CD4-positive, CD25-positive, alpha-beta regulatory T cell (primary cell): ENCODE measurements around the gene LRP4. TPM values are rescaled to one million over a fixed set of nuclear protein-coding genes. Genes with fewer than 3 reads are reported as not detected.
"Not testable (repeated sequence)": the region's sequence is repeated elsewhere in the genome, so short reads cannot be mapped to it uniquely, and the experiment has no call there.

Experiments
- ATAC-seq, 2 donors: fragments of 150-1000 bp; cut with Tn5 transposase; one replicate each; pipeline ENCODE4 v1.10.0; 2021; ENCODE audit warnings: low read depth in 2 of 2, moderate number of reproducible peaks in 2 of 2, moderate library complexity in 1 of 2
- DNase-seq, 3 donors: peaks; one replicate each; pipeline versions ENCODE4 v3.0.0 to v3.0.0-alpha.2; 2012 to 2022; ENCODE audit warnings: mixed read lengths in 1 of 3
- H3K27ac ChIP-seq: one replicate; pipeline ENCODE4 v1.7.0; 2013; ENCODE audit warnings: mild to moderate bottlenecking, low read length; ENCODE audit not compliant: insufficient read depth, poor library complexity, severe bottlenecking
- H3K27me3 ChIP-seq: one replicate; pipeline ENCODE4 v1.7.0; 2013; ENCODE audit warnings: low read length; ENCODE audit not compliant: control insufficient read depth, insufficient read depth
- H3K36me3 ChIP-seq: one replicate; pipeline ENCODE4 v1.7.0; 2013; ENCODE audit warnings: mild to moderate bottlenecking, low read length, moderate library complexity; ENCODE audit not compliant: control insufficient read depth, insufficient read depth
- H3K4me1 ChIP-seq: 2 replicates; pipeline ENCODE4 v1.7.0; 2013; ENCODE audit warnings: mild to moderate bottlenecking, low read length; ENCODE audit not compliant: insufficient read depth, control insufficient read depth, poor library complexity, severe bottlenecking
- H3K4me3 ChIP-seq: one replicate; pipeline ENCODE4 v1.7.0; 2013; ENCODE audit warnings: low read depth, mild to moderate bottlenecking, low read length, moderate library complexity
- H3K9me3 ChIP-seq, 2 experiments: 1 replicate in 1 of 2; 2 replicates in 1 of 2; pipeline ENCODE4 v1.7.0; 2013; ENCODE audit warnings: low read length in 2 of 2, mild to moderate bottlenecking in 1 of 2, moderate library complexity in 1 of 2; ENCODE audit not compliant: control insufficient read depth in 2 of 2
- H3K27ac Mint-ChIP-seq, 3 donors: one replicate each; pipeline ENCODE4 v1.8.0; 2020 to 2022; ENCODE audit warnings: mild to moderate bottlenecking in 3 of 3, mixed read lengths in 3 of 3, moderate library complexity in 2 of 3
- H3K27me3 Mint-ChIP-seq: one replicate; pipeline ENCODE4 v1.8.0; 2022; ENCODE audit warnings: mild to moderate bottlenecking, mixed read lengths
- H3K36me3 Mint-ChIP-seq: one replicate; pipeline ENCODE4 v1.8.0; 2020; ENCODE audit warnings: mixed read lengths
- H3K4me1 Mint-ChIP-seq, 4 donors: one replicate each; pipeline ENCODE4 v1.8.0; 2020 to 2022; ENCODE audit warnings: mixed read lengths in 4 of 4, mild to moderate bottlenecking in 1 of 4
- H3K4me3 Mint-ChIP-seq, 4 donors: one replicate each; pipeline ENCODE4 v1.8.0; 2020 to 2022; ENCODE audit warnings: mild to moderate bottlenecking in 4 of 4, mixed read lengths in 4 of 4, moderate library complexity in 3 of 4
- H3K9me3 Mint-ChIP-seq, 7 donors: one replicate each; pipeline ENCODE4 v1.8.0; 2020 to 2022; ENCODE audit warnings: mixed read lengths in 7 of 7, mild to moderate bottlenecking in 3 of 7, moderate library complexity in 2 of 7
- polyA plus RNA-seq, 4 donors: library from polyadenylated mRNA; unstranded; fragments of 300-500 nt; fragmentation: Illumina TruSeq; gene quantifications; one replicate each; pipeline ENCODE4 v1.2.3, GENCODE V29; 2021
- total RNA-seq: library from RNA; stranded (reverse); gene quantifications from one replicate; pipeline ENCODE4 v1.2.3, GENCODE V29; 2022

LRP4 gene
- total RNA-seq, result 0.05 TPM
- not detected for polyA plus RNA-seq

- peaks cover 71% of the 10 kb centered on the region for H3K27me3 Mint-ChIP-seq
- Histone ChIP-seq H3K4me3 (peak within 1 kb of the TSS; percentile 51), H3K27ac (no peak within 1 kb of the TSS), H3K27me3 (peaks cover 39% of the 10 kb centered on the region), H3K36me3 (no peaks in the 10 kb centered on the region), H3K4me1 (peaks cover 25% of the 10 kb centered on the region), H3K9me3 (no peaks in the 10 kb centered on the region)
- peaks cover 6 to 33% (median 23%) of the 10 kb centered on the region in 4 donors for H3K4me1 Mint-ChIP-seq
- H3K4me3 Mint-ChIP-seq, result peak within 1 kb of the TSS; percentile 25 to 90 (median 78)
- DNase-seq (peak in 2 of 3 donors; percentile 14 to 29), ATAC-seq (peak; percentile 30 to 45)
- peak within 1 kb of the TSS in 1 of 3 donors; percentile 61 for H3K27ac Mint-ChIP-seq
- H3K36me3 Mint-ChIP-seq, result no peaks in the 10 kb centered on the region
- peaks cover 0 to 3% (median 0%) of the 10 kb centered on the region in 7 donors for H3K9me3 Mint-ChIP-seq
Measured at GRCh38 chr11:46918083-46918787, at the start of gene LRP4. TSS of gene LRP4 (minus strand) at chr11:46918550. CDS start at chr11:46918379, 171 bp downstream.

- no peak overlapping the region for H3K4me3 Mint-ChIP-seq
- no peaks in the 10 kb centered on the region for H3K27me3 Mint-ChIP-seq
- ATAC-seq (no peak), DNase-seq (no peak)
- Histone ChIP-seq H3K36me3 (no peaks in the 10 kb centered on the region), H3K27ac (no peak overlapping the region), H3K4me3 (no peak overlapping the region), H3K9me3 (no peaks in the 10 kb centered on the region), H3K4me1 (no peaks in the 10 kb centered on the region), H3K27me3 (no peaks in the 10 kb centered on the region)
- peaks cover 14% of the 10 kb centered on the region for H3K36me3 Mint-ChIP-seq
- H3K4me1 Mint-ChIP-seq, result peaks cover 0 to 3% (median 2%) of the 10 kb centered on the region in 4 donors
- H3K27ac Mint-ChIP-seq, result no peak overlapping the region
- peaks cover 0 to 2% (median 0%) of the 10 kb centered on the region in 7 donors for H3K9me3 Mint-ChIP-seq
Measured at GRCh38 chr11:46967962-46968361, 49.6 kb upstream of the LRP4 start.

- Mint-ChIP-seq H3K9me3 (peaks cover 0 to 2% (median 0%) of the 10 kb centered on the region in 7 donors), H3K36me3 (peaks cover 14% of the 10 kb centered on the region), H3K4me3 (no peak overlapping the region), H3K27me3 (no peaks in the 10 kb centered on the region), H3K27ac (no peak overlapping the region), H3K4me1 (peaks cover 0 to 4% (median 2%) of the 10 kb centered on the region in 4 donors)
- H3K27me3 ChIP-seq, result no peaks in the 10 kb centered on the region
- no peak for ATAC-seq
- no peak overlapping the region for H3K4me3 ChIP-seq
- no peak overlapping the region for H3K27ac ChIP-seq
- no peaks in the 10 kb centered on the region for H3K36me3 ChIP-seq
- no peaks in the 10 kb centered on the region for H3K9me3 ChIP-seq
- H3K4me1 ChIP-seq, result no peaks in the 10 kb centered on the region
- no peak for DNase-seq
Measured at GRCh38 chr11:46966773-46967172, 48.4 kb upstream of the LRP4 start.

- Histone ChIP-seq H3K4me3 (no peak overlapping the region), H3K9me3 (peaks cover 0 to 2% of the 10 kb centered on the region in 2 experiments), H3K27me3 (no peaks in the 10 kb centered on the region), H3K4me1 (no peaks in the 10 kb centered on the region), H3K36me3 (peaks cover 5% of the 10 kb centered on the region), H3K27ac (no peak overlapping the region)
- peaks cover 0 to 3% (median 0%) of the 10 kb centered on the region in 7 donors for H3K9me3 Mint-ChIP-seq
- no peak overlapping the region for H3K4me3 Mint-ChIP-seq
- ATAC-seq (no peak), DNase-seq (no peak)
- H3K36me3 Mint-ChIP-seq, result peaks cover 21% of the 10 kb centered on the region
- no peak overlapping the region for H3K27ac Mint-ChIP-seq
- peaks cover 0 to 6% (median 4%) of the 10 kb centered on the region in 4 donors for H3K4me1 Mint-ChIP-seq
- H3K27me3 Mint-ChIP-seq, result no peaks in the 10 kb centered on the region
Measured at GRCh38 chr11:46963844-46964243, 45.5 kb upstream of the LRP4 start.

- H3K9me3 ChIP-seq, H3K4me3 Mint-ChIP-seq: not testable (repeated sequence)
Measured at GRCh38 chr11:46961886-46962285, 43.5 kb upstream of the LRP4 start.

GRCh38 chr11:46961041-46961440, 42.7 kb upstream of the LRP4 start:
- Mint-ChIP-seq H3K36me3 (peaks cover 23% of the 10 kb centered on the region), H3K27ac (no peak overlapping the region), H3K27me3 (no peaks in the 10 kb centered on the region), H3K9me3 (peaks cover 0 to 7% (median 3%) of the 10 kb centered on the region in 7 donors), H3K4me1 (peaks cover 0 to 15% (median 4%) of the 10 kb centered on the region in 4 donors), H3K4me3 (no peak overlapping the region)
- no peaks in the 10 kb centered on the region for H3K4me1 ChIP-seq
- DNase-seq (no peak), ATAC-seq (no peak)
- peaks cover 0 to 2% of the 10 kb centered on the region in 2 experiments for H3K9me3 ChIP-seq
- H3K27me3 ChIP-seq, result no peaks in the 10 kb centered on the region
- peaks cover 5% of the 10 kb centered on the region for H3K36me3 ChIP-seq
- no peak overlapping the region for H3K27ac ChIP-seq
- no peak overlapping the region for H3K4me3 ChIP-seq

More at GRCh38 chr11:46961886-46962285, 43.5 kb upstream of the LRP4 start:
- H3K27ac Mint-ChIP-seq, H3K27me3 ChIP-seq, H3K27me3 Mint-ChIP-seq, H3K4me1 ChIP-seq, H3K36me3 ChIP-seq, ATAC-seq, H3K4me3 ChIP-seq, DNase-seq, H3K9me3 Mint-ChIP-seq, H3K27ac ChIP-seq: not testable (repeated sequence)
- peaks cover 26% of the 10 kb centered on the region for H3K36me3 Mint-ChIP-seq
- peaks cover 0 to 14% (median 4%) of the 10 kb centered on the region in 4 donors for H3K4me1 Mint-ChIP-seq

- Histone ChIP-seq H3K4me3 (no peak overlapping the region), H3K27ac (no peak overlapping the region), H3K27me3 (no peaks in the 10 kb centered on the region), H3K9me3 (peaks cover 0 to 2% of the 10 kb centered on the region in 2 experiments), H3K4me1 (no peaks in the 10 kb centered on the region), H3K36me3 (peaks cover 5% of the 10 kb centered on the region)
- Mint-ChIP-seq H3K4me3 (no peak overlapping the region), H3K4me1 (peaks cover 0 to 15% (median 3%) of the 10 kb centered on the region in 4 donors), H3K36me3 (peaks cover 18% of the 10 kb centered on the region), H3K27ac (no peak overlapping the region), H3K9me3 (peaks cover 0 to 7% (median 1%) of the 10 kb centered on the region in 7 donors), H3K27me3 (no peaks in the 10 kb centered on the region)
- DNase-seq, result no peak
- ATAC-seq, result no peak
Measured at GRCh38 chr11:46958777-46959176, 40.4 kb upstream of the LRP4 start.

- H3K27ac Mint-ChIP-seq, result peak overlapping the region; percentile 48 to 91 (median 78)
Measured at GRCh38 chr11:46953093-46953492, 34.7 kb upstream of the LRP4 start.

More at GRCh38 chr11:46953093-46953492, 34.7 kb upstream of the LRP4 start:
- Histone ChIP-seq H3K27ac (no peak overlapping the region), H3K9me3 (no peaks in the 10 kb centered on the region), H3K4me1 (peaks cover 4% of the 10 kb centered on the region), H3K4me3 (no peak overlapping the region), H3K27me3 (no peaks in the 10 kb centered on the region), H3K36me3 (no peaks in the 10 kb centered on the region)
- no peak for ATAC-seq
- DNase-seq, result no peak
- Mint-ChIP-seq H3K36me3 (peaks cover 14% of the 10 kb centered on the region), H3K27me3 (no peaks in the 10 kb centered on the region), H3K4me1 (peaks cover 5 to 17% (median 16%) of the 10 kb centered on the region in 4 donors), H3K9me3 (no peaks in the 10 kb centered on the region), H3K4me3 (no peak overlapping the region)
